Activated CD8-positive, alpha-beta memory T cell treated with anti-CD3 and anti-CD28 coated beads, Interleukin-2, amount 50 U/mL, for 24 hours (primary cell): Measurements from ENCODE around the gene HLA-DMB.
A peak's percentile ranks its signal among the peaks of the same experiment; 100 is the strongest.

Experiments used
- DNase-seq: peaks from one replicate; pipeline ENCODE4 v3.0.0-alpha.2; 2020; ENCODE audit errors: extremely low read depth

The HLA-DMB gene

DNA sequence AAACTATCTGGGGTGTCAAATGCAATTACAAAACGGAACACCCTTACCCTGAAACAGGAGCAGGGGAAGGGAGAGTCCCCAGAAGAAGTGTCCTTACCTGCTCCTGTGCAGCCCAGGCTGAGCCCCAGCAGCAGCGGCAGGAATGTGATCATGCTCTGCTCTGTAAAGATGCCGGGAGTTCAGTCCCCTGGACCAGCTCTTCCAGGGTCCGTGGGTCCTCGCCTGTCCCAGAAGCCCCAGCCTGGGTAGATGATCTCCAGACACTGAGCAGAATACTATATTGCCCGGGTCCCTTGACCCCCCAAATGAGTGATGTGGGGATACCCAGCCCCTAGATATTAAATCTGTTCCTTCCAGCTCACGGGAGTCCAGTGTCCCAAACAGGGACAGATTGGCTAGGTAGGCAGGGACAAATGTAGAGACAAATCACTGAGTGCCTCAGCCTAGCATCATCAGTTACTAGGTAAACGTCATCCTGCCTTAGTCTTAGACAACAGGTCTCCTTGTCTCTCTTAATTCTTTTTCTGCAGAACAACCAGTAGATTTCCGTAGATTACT lies at the start of gene HLA-DMB:
Gene HLA-DMB (minus strand): TSS at position 373 of the 558 bp plus-strand sequence. CDS start 221 bp downstream, at position 152.
- DNase-seq = no peak

DNA sequence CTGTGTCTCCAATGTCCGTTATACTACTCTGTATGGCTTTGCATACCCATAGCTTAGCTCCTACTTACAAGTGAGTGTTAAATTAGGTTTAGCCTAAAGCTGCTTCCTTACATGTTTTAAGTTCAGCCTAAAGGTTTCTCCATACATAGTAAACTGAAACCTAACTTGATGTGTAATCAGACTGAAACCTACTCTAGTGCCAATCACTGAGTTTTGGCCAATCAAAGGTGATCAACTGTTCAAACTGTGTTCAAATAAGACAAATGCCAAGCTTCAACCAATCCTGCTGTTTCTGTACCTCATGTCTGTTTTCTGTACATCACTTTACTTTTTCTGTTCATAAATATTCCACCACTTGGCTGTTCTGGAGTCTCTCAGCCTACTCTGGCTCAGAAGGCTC lies 48.5 kb upstream of the HLA-DMB start:
- DNase-seq = no peak

DNA sequence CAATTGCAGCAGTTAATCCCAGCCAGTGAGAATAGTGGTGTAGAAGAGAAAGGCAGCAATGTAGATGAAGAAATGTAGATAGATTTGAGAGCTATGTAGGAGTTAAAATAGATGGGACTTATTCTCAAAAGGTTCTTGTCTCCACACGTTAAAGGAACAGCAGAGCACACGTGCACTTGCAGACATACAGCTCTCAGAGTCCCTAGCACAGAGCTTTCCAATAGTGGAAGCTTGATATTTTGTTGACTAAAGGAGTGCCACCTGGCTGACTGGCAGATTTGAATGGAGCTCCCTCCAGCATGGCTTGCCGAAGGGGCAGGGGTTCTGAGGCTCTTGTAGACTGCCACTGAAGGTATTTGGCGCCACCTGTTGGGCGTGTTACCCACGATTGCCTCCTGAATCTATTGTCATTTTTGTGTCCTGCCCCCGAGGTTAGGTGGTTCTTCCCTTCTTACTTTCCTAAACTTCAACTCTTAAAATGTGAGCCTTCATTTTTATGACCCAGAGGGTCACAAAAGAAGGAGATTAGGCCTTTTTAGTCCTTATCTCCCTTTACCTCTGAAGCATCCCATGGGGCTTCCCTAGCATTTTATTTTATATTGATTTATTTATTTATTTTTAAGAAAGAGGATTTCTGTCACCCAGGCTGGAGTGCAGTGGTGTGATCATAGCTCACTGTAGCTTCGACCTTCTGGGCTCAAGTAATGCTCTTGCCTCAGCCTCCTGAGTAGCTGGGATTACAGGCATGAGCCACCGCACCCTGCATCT lies 44.0 kb upstream of the HLA-DMB start:
- peak; percentile 85 for DNase-seq

GRCh38 chr6:32983964-32984621 lies 43.3 kb upstream of the HLA-DMB start:
- DNase-seq = no peak

- DNase-seq = no peak
These were observed 42.6 kb upstream of the HLA-DMB start for GRCh38 chr6:32983493-32983848.

DNA sequence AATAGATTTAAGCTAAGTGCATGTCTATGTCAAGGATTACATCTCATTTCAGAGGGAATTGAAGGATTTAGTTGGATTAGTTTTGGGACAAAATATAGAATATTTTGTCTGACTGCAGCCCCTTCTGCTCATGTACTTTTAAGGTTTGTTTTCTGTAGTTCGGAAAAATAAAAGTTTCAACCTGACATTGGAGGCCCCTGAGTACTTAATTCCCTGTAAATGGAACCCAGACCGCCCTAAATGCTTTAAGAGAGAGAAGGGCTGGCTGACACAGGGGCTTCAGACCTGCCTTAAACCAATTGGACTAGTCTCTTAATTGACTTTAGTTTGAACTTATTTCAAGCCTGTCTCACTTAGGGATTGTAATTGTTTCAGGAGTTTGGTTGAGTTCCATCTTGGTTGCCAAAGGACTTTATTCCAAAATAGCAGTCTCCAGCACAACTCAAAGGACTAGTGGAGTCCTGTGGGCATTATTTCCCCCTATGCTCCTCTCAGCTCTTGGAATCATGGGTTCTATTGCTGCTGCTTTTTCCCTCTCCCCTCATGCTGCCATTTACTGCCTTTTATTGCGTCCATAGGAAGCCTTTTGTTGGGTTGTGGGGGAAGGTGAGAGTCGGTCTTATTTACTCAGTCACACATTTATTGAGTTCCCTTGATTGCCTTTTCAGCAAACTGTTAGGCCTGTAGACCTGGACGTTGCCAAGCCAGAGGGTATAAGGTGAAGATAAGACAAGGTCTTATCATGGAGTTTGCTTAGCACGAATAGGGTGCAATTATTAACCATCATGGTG lies 42.1 kb upstream of the HLA-DMB start:
- DNase-seq = no peak

- DNase-seq = no peak
These were observed 41.4 kb upstream of the HLA-DMB start for GRCh38 chr6:32982084-32982701.

GRCh38 chr6:32980488-32981038 lies 39.7 kb upstream of the HLA-DMB start:
- no peak for DNase-seq

DNA sequence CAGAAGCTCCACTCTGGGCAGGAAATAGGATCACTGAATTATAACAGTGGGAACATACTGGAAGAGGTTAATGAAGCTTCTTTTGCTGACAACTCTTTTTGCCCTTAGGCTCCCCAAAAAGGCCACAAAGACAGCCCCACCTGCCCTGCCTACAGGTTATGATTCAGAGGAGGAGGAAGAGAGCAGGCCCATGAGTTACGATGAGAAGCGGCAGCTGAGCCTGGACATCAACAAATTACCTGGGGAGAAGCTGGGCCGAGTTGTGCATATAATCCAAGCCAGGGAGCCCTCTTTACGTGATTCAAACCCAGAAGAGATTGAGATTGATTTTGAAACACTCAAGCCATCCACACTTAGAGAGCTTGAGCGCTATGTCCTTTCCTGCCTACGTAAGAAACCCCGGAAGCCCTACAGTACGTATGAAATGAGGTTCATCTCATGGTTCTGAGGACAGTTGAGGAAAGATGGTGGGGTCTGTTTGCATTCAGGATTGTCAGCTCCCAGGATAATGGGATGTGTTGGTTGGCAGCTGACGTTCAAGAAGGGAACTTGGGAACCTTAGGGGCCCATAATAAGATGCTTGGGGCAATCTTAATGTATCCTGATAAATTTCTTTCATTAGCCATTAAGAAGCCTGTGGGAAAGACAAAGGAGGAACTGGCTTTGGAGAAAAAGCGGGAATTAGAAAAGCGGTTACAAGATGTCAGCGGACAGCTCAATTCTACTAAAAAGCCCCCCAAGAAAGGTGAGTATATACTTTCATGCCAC lies 39.1 kb upstream of the HLA-DMB start:
- DNase-seq = no peak

DNA sequence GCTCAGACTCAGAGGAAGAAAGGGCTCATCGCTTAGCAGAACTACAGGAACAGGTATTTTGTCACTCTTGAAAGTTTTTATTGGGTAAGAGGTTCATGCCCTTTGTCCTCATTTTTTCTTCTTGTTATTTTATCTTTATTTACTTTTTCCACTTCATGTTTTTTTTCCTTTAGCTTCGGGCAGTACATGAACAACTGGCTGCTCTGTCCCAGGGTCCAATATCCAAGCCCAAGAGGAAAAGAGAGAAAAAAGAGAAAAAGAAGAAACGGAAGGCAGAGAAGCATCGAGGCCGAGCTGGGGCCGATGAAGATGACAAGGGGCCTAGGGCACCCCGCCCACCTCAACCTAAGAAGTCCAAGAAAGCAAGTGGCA lies 37.1 kb upstream of the HLA-DMB start:
- no peak for DNase-seq

GRCh38 chr6:32977272-32977952 lies 36.6 kb upstream of the HLA-DMB start:
- no peak for DNase-seq

- no peak for DNase-seq
These were observed 35.7 kb upstream of the HLA-DMB start for GRCh38 chr6:32976334-32977069.

- no peak for DNase-seq
These were observed 35.1 kb upstream of the HLA-DMB start for GRCh38 chr6:32975886-32976285.

- DNase-seq = no peak
These were observed 33.9 kb upstream of the HLA-DMB start for GRCh38 chr6:32974541-32975308.

GRCh38 chr6:32974016-32974333 lies 33.1 kb upstream of the HLA-DMB start:
- DNase-seq = no peak

GRCh38 chr6:32973144-32974015 lies 32.6 kb upstream of the HLA-DMB start:
- no peak for DNase-seq

GRCh38 chr6:32972353-32973143 lies 31.7 kb upstream of the HLA-DMB start:
- DNase-seq = no peak
